K562 (cell line): ENCODE data around the gene ALKBH2. TPM values are rescaled to one million over a fixed set of nuclear protein-coding genes. Genes with fewer than 3 reads are reported as not detected.

ENCODE experiments used
- ATAC-seq: fragments of 200-7000 bp; cut with Tn5 transposase; 3 replicates; pipeline ENCODE4 v1.9.1; 2020; ENCODE audit warnings: moderate library complexity
- BruUV-seq: library from RNA; stranded (reverse); fragments of 400-500 nt; replicated peaks from 2 replicates; lab custom pipeline; 2021; lab: Mats Ljungman, UMichigan
- CTCF ChIA-PET: fragments of 300-600 bp; formaldehyde crosslinking; extraction: SDS; loops from one replicate; lab custom pipeline; 2021; ENCODE audit warnings: low intra/inter-chr PET ratio; lab: Yijun Ruan, JAX
- POLR2A ChIA-PET: fragments of 300-600, 350-650 bp; sonication (Branson Sonifier 250); formaldehyde crosslinking; extraction: SDS; loops from one replicate; lab custom pipeline; 2021; ENCODE audit warnings: antibody characterized with exemption, inconsistent platforms; lab: Yijun Ruan, JAX
- DNase-seq, 4 experiments: peaks; one replicate each; pipeline versions ENCODE4 v3.0.0 to v3.0.0-alpha.2; 2011 to 2018; ENCODE audit warnings: low spot score in 3 of 4, mixed read lengths in 3 of 4; ENCODE audit errors: extremely low read depth in 1 of 4
- FAIRE-seq: peaks from 2 replicates; lab custom pipeline; 2011; peaks lifted over from hg19 to GRCh38; lab: Jason Lieb, UNC
- H2AFZ ChIP-seq: 2 replicates; pipeline ENCODE4 v1.6.0; 2011; ENCODE audit warnings: low read depth, low read length, control low read depth, inconsistent platforms
- H3K27ac ChIP-seq: fragments of 200-600 bp; 3 replicates; pipeline ENCODE4 v1.8.0; 2011; ENCODE audit warnings: low read depth, mild to moderate bottlenecking, control low read depth, inconsistent platforms, low read length, moderate library complexity, mixed read lengths; ENCODE audit errors: extremely low read depth
- H3K27me3 ChIP-seq, 2 experiments: fragments of 300-600 bp in 1 of 2; 2 replicates in 1 of 2; 3 replicates in 1 of 2; pipeline versions ENCODE4 v1.6.0 to v1.8.0; 2011; ENCODE audit warnings: inconsistent platforms in 2 of 2, low read length in 2 of 2, mild to moderate bottlenecking in 1 of 2, mixed read lengths in 1 of 2, moderate library complexity in 1 of 2; ENCODE audit not compliant: control insufficient read depth in 2 of 2, insufficient read depth in 2 of 2
- H3K36me3 ChIP-seq: fragments of 300-600 bp; 3 replicates; pipeline ENCODE4 v1.8.0; 2011; ENCODE audit warnings: mild to moderate bottlenecking, low read length, inconsistent platforms; ENCODE audit not compliant: control insufficient read depth, insufficient read depth
- H3K4me1 ChIP-seq, 2 experiments: fragments of 200-600 bp in 1 of 2; replicated peaks in 1 of 2; 2 replicates in 1 of 2; 3 replicates in 1 of 2; pipeline versions ENCODE4 v1.5.1 to v1.8.0; 2011; ENCODE audit warnings: inconsistent platforms in 2 of 2, low read length in 2 of 2, mild to moderate bottlenecking in 1 of 2, mixed read lengths in 1 of 2, moderate library complexity in 1 of 2; ENCODE audit not compliant: control insufficient read depth in 2 of 2, insufficient read depth in 2 of 2
- H3K4me2 ChIP-seq: 2 replicates; pipeline ENCODE4 v1.6.1; 2011; ENCODE audit warnings: low read length, control low read depth, inconsistent platforms, mixed read lengths; ENCODE audit not compliant: insufficient read depth
- H3K4me3 ChIP-seq: fragments of 200-600 bp; sonication (generic), shearing (Covaris generic); 2 replicates; pipeline ENCODE4 v1.5.1; 2016; ENCODE audit warnings: control low read depth, inconsistent platforms
- H3K79me2 ChIP-seq: fragments of 200-600 bp; 3 replicates; pipeline ENCODE4 v1.8.0; 2011; ENCODE audit warnings: low read length, inconsistent platforms; ENCODE audit not compliant: control insufficient read depth, insufficient read depth
- H3K9ac ChIP-seq, 2 experiments: 2 replicates each; pipeline versions ENCODE4 v1.6.0 to v1.6.1; 2011; ENCODE audit warnings: low read depth in 2 of 2, low read length in 2 of 2, control low read depth in 1 of 2, inconsistent platforms in 1 of 2, mild to moderate bottlenecking in 1 of 2, mixed read lengths in 1 of 2; ENCODE audit not compliant: insufficient read depth in 1 of 2
- H3K9me1 ChIP-seq: one replicate; pipeline ENCODE4 v1.6.0; 2011; ENCODE audit warnings: inconsistent platforms, mild to moderate bottlenecking, low read length, moderate library complexity; ENCODE audit not compliant: control insufficient read depth, insufficient read depth
- H3K9me3 ChIP-seq: replicated peaks from 2 replicates; pipeline ENCODE4 v1.5.1; 2011; ENCODE audit warnings: low read depth, low read length, inconsistent platforms; ENCODE audit not compliant: control insufficient read depth, insufficient read depth
- H4K20me1 ChIP-seq: replicated peaks from 2 replicates; pipeline ENCODE4 v1.6.1; 2011; ENCODE audit warnings: low read length, inconsistent platforms, mixed read lengths; ENCODE audit not compliant: control insufficient read depth, insufficient read depth
- BHLHE40 ChIP-seq: IDR thresholded peaks from 2 replicates; pipeline ENCODE4 v1.6.1; 2011; ENCODE audit warnings: low read length, improper control_type of control experiment
- BMI1 ChIP-seq: fragments of 150-350 bp; IDR thresholded peaks from 2 replicates; pipeline ENCODE4 v1.6.1; 2014; ENCODE audit warnings: low read length
- E2F4 ChIP-seq: sonication (generic); formaldehyde crosslinking; IDR thresholded peaks from 2 replicates; pipeline ENCODE4 v1.8.0; 2022; ENCODE audit warnings: mild to moderate bottlenecking, low read depth, missing genetic modification reagents
- FOXJ2 ChIP-seq: fragments of 200-800 bp; sonication (Bioruptor generic); IDR thresholded peaks from 2 replicates; pipeline ENCODE4 v1.6.1; 2016; ENCODE audit warnings: missing genetic modification characterization, missing compliant biosample characterization
- FUS ChIP-seq: fragments of 200-400 bp; formaldehyde crosslinking; optimal IDR thresholded peaks from 2 replicates; pipeline ENCODE3; 2017; ENCODE audit warnings: low read depth, low read length
- ILF3 ChIP-seq: fragments of 450-650 bp; IDR thresholded peaks from 2 replicates; pipeline ENCODE4 v1.6.1; 2018; ENCODE audit warnings: antibody characterized with exemption, mild to moderate bottlenecking, moderate library complexity, borderline replicate concordance
- MBD1 ChIP-seq: fragments of 250-450 bp; sonication (Bioruptor Pico); IDR thresholded peaks from 2 replicates; pipeline ENCODE4 v1.8.0; 2022; ENCODE audit warnings: inconsistent platforms
- PRMT5 ChIP-seq: sonication (generic); formaldehyde crosslinking; IDR thresholded peaks from 2 replicates; pipeline ENCODE4 v1.5.0; 2020; ENCODE audit warnings: missing genetic modification reagents
- SIN3B ChIP-seq: fragments of 450-650 bp; IDR thresholded peaks from 2 replicates; pipeline ENCODE4 v1.6.1; 2017; ENCODE audit warnings: low read depth, mild to moderate bottlenecking, moderate library complexity
- SPI1 ChIP-seq: IDR thresholded peaks from 2 replicates; pipeline ENCODE4 v1.6.1; 2011; ENCODE audit warnings: low read depth, low read length, control low read depth, borderline replicate concordance
- TCFL5 ChIP-seq: fragments of 250-450 bp; sonication (Bioruptor Pico); conservative IDR thresholded peaks from 2 replicates; pipeline ENCODE4 v1.6.1; 2021; ENCODE audit warnings: mild to moderate bottlenecking, moderate library complexity, matching md5 sums
- WGBS: fragments of 100-300 bp; shearing (Covaris generic); methylation state at CpG from one replicate; pipeline ENCODE4 v1.1.6; 2016; ENCODE audit warnings: low coverage, mixed read lengths; ENCODE audit not compliant: insufficient coverage; ENCODE audit errors: missing lambda C conversion rate; 5-methylcytosine and 5-hydroxymethylcytosine counted together
- in situ Hi-C: fragments of 300-500 bp; cut with MboI; formaldehyde crosslinking; loops from 4 replicates; pipeline ENCODE4 v1.15.0; 2018; ENCODE audit warnings: inconsistent platforms, mixed read lengths
- intact Hi-C: fragments of 100-400 bp; cut with micrococcal nuclease; formaldehyde crosslinking; loops from 2 replicates; pipeline ENCODE4 v1.14.2; 2022
- polyA plus RNA-seq, 8 experiments: library from polyadenylated mRNA; depleted of rRNA in 4 of 8; stranded (reverse) in 5 of 8; unstranded in 3 of 8; fragments of >200 nt; fragmentation: Nextera tagmentation in 2 of 8; fragmentation: Illumina TruSeq in 1 of 8; extraction: Ambion mirVana in 2 of 8; extraction: Trizol in 1 of 8; gene quantifications; 2 replicates each; pipeline versions ENCODE4 v1.2.1 to v1.2.3, GENCODE V29; 2011 to 2014; ENCODE audit warnings: inconsistent platforms in 1 of 8, missing spikeins in 1 of 8
- total RNA-seq, 7 experiments: library from RNA; depleted of rRNA in 6 of 7; stranded (reverse); fragments of >200 nt in 6 of 7; fragmentation: Illumina TruSeq in 2 of 7; extraction: Trizol in 2 of 7; gene quantifications; 2 replicates each; pipeline versions ENCODE4 v1.2.1 to v1.2.3, GENCODE V29; 2011 to 2021; ENCODE audit warnings: low replicate concordance in 1 of 7
- TF ChIP-seq, protein P1 (sequence below): fragments of 200-800 bp; sonication (Bioruptor generic); IDR thresholded peaks from 2 replicates; pipeline ENCODE4 v1.6.1; 2017; ENCODE audit warnings: missing genetic modification characterization, missing compliant biosample characterization
- TF ChIP-seq, protein P2 (sequence below): fragments of 250-450 bp; sonication (Bioruptor Pico); IDR thresholded peaks from 2 replicates; pipeline ENCODE4 v1.8.0; 2021; ENCODE audit warnings: moderate library complexity, mild to moderate bottlenecking, inconsistent platforms

ALKBH2 gene
- total and polyA plus RNA-seq, 9 of the 15 experiments (the other 6 are each of a cell fraction or from before 2014, with no cell fraction given): 5.9 to 56.1 (median 41.9) TPM

DNA sequence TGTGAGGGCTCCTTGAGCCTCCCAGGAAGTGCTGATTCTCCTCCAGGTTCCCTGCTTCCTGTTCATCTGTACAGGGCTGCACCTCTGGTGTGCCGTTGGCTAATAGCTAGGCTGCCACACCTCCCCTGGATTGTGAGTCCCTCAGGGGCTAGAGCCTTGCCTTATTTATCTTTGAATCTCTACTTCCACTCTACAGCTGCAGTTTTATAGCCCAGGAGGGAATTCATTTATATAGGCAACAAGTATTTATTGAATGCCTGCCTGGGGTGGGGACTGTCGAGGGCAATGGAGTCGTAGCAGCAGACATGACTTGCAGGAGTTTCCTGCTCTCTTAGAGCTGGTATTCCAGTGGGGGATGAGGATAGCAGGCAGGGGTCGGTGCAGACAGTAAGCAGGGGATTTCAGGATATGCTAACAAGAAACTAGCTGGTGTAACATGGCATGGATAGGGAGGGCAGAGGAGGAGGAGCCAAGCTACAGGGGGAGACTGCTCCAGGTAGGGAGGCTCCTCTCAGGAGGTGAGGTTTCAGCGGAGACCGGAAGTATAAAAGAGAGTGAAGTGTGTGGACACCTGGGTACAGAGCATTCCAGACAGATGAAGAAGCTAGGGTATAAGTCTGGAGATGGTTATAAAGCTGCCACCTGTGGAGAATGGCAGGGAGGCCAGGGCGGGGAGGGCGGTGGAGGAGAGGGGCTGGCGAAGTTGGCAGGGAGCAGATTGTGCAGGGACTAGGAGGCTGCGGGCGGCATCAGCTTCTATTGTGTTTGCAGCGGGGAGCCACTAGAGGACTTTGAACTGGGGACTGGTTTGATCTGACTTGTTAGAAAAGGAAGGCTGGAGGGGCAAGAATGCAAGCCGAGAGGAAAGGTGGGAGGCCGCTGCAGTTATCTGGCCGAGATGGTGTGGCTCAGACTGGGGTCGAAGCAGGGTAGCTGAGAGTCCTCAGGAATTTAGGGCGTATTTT, 23.7 kb downstream of the ALKBH2 start:
- TF ChIP-seq FUS: no peak
- TF ChIP-seq E2F4: no peak
- no peak for TF ChIP-seq PRMT5
- TF ChIP-seq, protein P1, sequence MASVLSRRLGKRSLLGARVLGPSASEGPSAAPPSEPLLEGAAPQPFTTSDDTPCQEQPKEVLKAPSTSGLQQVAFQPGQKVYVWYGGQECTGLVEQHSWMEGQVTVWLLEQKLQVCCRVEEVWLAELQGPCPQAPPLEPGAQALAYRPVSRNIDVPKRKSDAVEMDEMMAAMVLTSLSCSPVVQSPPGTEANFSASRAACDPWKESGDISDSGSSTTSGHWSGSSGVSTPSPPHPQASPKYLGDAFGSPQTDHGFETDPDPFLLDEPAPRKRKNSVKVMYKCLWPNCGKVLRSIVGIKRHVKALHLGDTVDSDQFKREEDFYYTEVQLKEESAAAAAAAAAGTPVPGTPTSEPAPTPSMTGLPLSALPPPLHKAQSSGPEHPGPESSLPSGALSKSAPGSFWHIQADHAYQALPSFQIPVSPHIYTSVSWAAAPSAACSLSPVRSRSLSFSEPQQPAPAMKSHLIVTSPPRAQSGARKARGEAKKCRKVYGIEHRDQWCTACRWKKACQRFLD: no peak
- TF ChIP-seq MBD1: no peak
- TF ChIP-seq TCFL5: no peak
- TF ChIP-seq SIN3B: no peak
- TF ChIP-seq SPI1: no peak
- TF ChIP-seq BHLHE40: no peak
- no peak for TF ChIP-seq FOXJ2 (tag)
- TF ChIP-seq, protein P2, sequence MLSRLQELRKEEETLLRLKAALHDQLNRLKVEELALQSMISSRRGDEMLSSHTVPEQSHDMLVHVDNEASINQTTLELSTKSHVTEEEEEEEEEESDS (CRISPR knock-in tag): no peak
- no peak for TF ChIP-seq BMI1
- TF ChIP-seq ILF3: no peak
- TF ChIP-seq, all 486 proteins: peak for 0
- 73% methylated on average over 17 of the region's 17 CpGs for WGBS
- no peak overlapping the region for H3K4me3 ChIP-seq
- H3K27ac ChIP-seq: no peak overlapping the region
- H3K9me1 ChIP-seq: no peaks in the 10 kb centered on the region
- no peak overlapping the region for H2AFZ ChIP-seq
- no peak for ATAC-seq
- H3K9me3 ChIP-seq: no peaks in the 10 kb centered on the region
- DNase-seq: no peak
- no peaks in the 10 kb centered on the region for H3K4me1 ChIP-seq
- ChIA-PET POLR2A (interaction anchor here (0.6 to 1.2 kb wide), 4 partner anchors 9 to 919 kb away, joined by 3 to 4 read pairs (median 4); no protein-coding TSS in a partner anchor), CTCF (no interaction called here)
- no peak overlapping the region for H3K9ac ChIP-seq
- H4K20me1 ChIP-seq: no peaks in the 10 kb centered on the region
- FAIRE-seq: no peak
- in situ Hi-C loops: no loop called here
- BruUV-seq: no TSS peak
- H3K4me2 ChIP-seq: no peak overlapping the region
- peaks cover 30% of the 10 kb centered on the region; the same call in 2 of the 3 replicates for H3K36me3 ChIP-seq
- no peaks in the 10 kb centered on the region for H3K79me2 ChIP-seq
- intact Hi-C loops: no loop called here
- no peaks in the 10 kb centered on the region for H3K27me3 ChIP-seq
